Stomach (tissue), 9 donors: ENCODE results near the gene NFIX. TPM values are rescaled to one million over a fixed set of nuclear protein-coding genes. Genes with fewer than 3 reads are reported as not detected.
"Not testable (repeated sequence)": the region's sequence is repeated elsewhere in the genome, so short reads cannot be mapped to it uniquely, and the experiment has no call there.

Source experiments
- DNase-seq, 2 donors: peaks; one replicate each; pipeline versions ENCODE4 v3.0.0 to v3.0.0-alpha.2; 2013 to 2019
- H3K27ac ChIP-seq, 5 donors: fragments of 200-600 bp in 4 of 5; sonication (generic) in 4 of 5; one replicate each; pipeline ENCODE4 v1.5.1; 2013 to 2019; ENCODE audit warnings: mild to moderate bottlenecking in 1 of 5, moderate library complexity in 1 of 5
- H3K27me3 ChIP-seq, 3 donors: fragments of 200-600 bp; sonication (generic); one replicate each; pipeline ENCODE4 v1.5.1; 2017 to 2019; ENCODE audit warnings: mixed run types in 1 of 3
- H3K36me3 ChIP-seq, 4 donors: fragments of 200-600 bp; sonication (generic); 1 replicate in 3 of 4; 2 replicates in 1 of 4; pipeline ENCODE4 v1.5.1; 2016 to 2019
- H3K4me1 ChIP-seq, 4 donors: fragments of 200-600 bp; sonication (generic); one replicate each; pipeline ENCODE4 v1.5.1; 2016 to 2019
- H3K4me3 ChIP-seq, 4 donors: fragments of 200-600 bp; sonication (generic) in 3 of 4; one replicate each; pipeline ENCODE4 v1.5.1; 2016 to 2019; ENCODE audit warnings: mild to moderate bottlenecking in 1 of 4
- H3K9me3 ChIP-seq, 4 donors: fragments of 200-600 bp; sonication (generic); one replicate each; pipeline ENCODE4 v1.5.1; 2016 to 2019
- EP300 ChIP-seq: sonication (generic); formaldehyde crosslinking; IDR thresholded peaks from one replicate; pipeline ENCODE4 v1.6.1; 2017; ENCODE audit warnings: antibody characterized with exemption
- POLR2A ChIP-seq, 4 donors: fragments of 450-650 bp; IDR thresholded peaks; one replicate each; pipeline ENCODE4 v1.6.1; 2016; ENCODE audit warnings: antibody characterized with exemption in 4 of 4, control low read depth in 2 of 4, mild to moderate bottlenecking in 1 of 4, moderate library complexity in 1 of 4
- POLR2AphosphoS5 ChIP-seq, 3 donors: sonication (generic); formaldehyde crosslinking; IDR thresholded peaks; one replicate each; pipeline ENCODE4 v1.6.1; 2016; ENCODE audit warnings: antibody characterized with exemption in 3 of 3
- WGBS, 5 donors: extraction: QIAGEN DNeasy Blood & Tissue Kit in 3 of 5; methylation state at CpG; one replicate each; pipeline versions ENCODE4 v1.1.5 to v1.1.7; 2013 to 2018; 5-methylcytosine and 5-hydroxymethylcytosine counted together
- intact Hi-C: fragments of 100-400 bp; cut with DNase I; formaldehyde crosslinking; loops from one replicate; pipeline ENCODE4 v1.15.1; 2023; ENCODE audit warnings: low total_unique reads
- polyA plus RNA-seq, 3 donors: library from polyadenylated mRNA; stranded (reverse); fragments of 200-250 nt; gene quantifications; one replicate each; pipeline ENCODE4 v1.2.3, GENCODE V29; 2013
- total RNA-seq, 5 donors: library from RNA; depleted of rRNA; stranded (reverse); fragments of >200 nt; gene quantifications; one replicate each; pipeline versions ENCODE4 v1.1.0 to v1.2.3, GENCODE V29; 2014 to 2016
- TF ChIP-seq, protein P1 (sequence below), 7 experiments: fragments of 450-650 bp in 4 of 7; fragments of 200-600 bp in 3 of 7; sonication (generic) in 3 of 7; IDR thresholded peaks; one replicate each; pipeline ENCODE4 v1.5.1; 2016 to 2019; ENCODE audit warnings: antibody characterized with exemption in 7 of 7, control low read depth in 2 of 7, mild to moderate bottlenecking in 1 of 7
- donor health status: healthy with polysubstance abuse.
- donor health status: Bipolar disorder and iron deficiency.
- donor health status: healthy.

The NFIX gene
- total and polyA plus RNA-seq, 8 donors: 11.5 to 183 (median 37.6) TPM

DNA sequence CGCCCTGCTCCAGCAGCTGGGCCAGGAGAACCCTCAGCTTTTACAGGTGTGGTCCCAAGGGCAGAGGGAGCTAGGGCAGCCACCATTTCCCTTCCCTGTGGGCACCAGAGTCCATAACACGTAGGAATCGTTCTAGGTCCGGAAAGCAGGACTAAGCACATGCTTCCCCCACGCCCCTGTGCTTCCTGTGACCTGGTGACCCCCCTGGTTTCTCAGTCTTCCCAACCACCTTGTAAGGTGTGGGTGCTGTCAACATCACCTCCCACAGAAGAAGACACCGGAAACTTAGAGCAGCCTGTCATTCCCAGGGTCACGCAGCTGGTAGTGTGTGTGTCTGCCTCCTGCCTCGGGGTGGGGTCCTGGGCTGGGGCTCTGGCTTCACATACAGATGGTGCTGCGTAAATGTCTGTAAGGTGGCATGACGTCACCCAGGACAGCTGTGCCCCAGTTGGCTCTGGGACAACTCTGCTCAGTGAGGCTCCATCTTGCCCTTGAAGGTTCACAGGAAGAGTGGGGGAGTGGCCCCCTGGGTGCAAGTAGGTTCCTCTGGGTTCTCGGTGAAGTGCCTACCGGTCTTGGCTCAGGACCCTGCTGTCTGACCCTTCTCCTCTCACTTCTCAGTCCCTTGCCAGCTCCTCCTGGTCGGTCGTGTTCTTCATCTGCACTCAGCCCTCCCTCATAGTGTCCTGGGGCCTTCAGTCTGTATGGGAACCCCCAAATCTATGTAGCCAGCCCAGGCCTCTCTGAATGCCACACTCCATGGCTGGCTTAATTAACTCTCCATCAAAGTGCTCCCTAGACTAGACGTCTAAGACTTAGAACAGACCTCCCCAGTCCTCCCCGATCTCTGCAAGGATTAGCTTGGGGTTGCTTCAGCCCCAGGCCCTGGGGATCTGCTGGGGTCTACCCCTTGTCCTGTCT is 45.7 kb upstream of the NFIX start:
- WGBS, 5 donors: 81 to 88% (median 83%) methylated on average over 16 of the region's 16 CpGs
- H3K4me3 ChIP-seq: no peak overlapping the region
- TF ChIP-seq, protein P1, sequence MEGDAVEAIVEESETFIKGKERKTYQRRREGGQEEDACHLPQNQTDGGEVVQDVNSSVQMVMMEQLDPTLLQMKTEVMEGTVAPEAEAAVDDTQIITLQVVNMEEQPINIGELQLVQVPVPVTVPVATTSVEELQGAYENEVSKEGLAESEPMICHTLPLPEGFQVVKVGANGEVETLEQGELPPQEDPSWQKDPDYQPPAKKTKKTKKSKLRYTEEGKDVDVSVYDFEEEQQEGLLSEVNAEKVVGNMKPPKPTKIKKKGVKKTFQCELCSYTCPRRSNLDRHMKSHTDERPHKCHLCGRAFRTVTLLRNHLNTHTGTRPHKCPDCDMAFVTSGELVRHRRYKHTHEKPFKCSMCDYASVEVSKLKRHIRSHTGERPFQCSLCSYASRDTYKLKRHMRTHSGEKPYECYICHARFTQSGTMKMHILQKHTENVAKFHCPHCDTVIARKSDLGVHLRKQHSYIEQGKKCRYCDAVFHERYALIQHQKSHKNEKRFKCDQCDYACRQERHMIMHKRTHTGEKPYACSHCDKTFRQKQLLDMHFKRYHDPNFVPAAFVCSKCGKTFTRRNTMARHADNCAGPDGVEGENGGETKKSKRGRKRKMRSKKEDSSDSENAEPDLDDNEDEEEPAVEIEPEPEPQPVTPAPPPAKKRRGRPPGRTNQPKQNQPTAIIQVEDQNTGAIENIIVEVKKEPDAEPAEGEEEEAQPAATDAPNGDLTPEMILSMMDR (IDR thresholded peaks at IDR 0.05): no peak
- TF ChIP-seq POLR2AphosphoS5 (IDR thresholded peaks at IDR 0.05) (no peak), POLR2A (IDR thresholded peaks at IDR 0.05) (no peak), EP300 (no peak)
- peaks cover 63 to 78% (median 76%) of the 10 kb centered on the region in 4 donors for H3K36me3 ChIP-seq
- intact Hi-C loops: no loop called here
- DNase-seq: no peak
- no peaks in the 10 kb centered on the region for H3K27me3 ChIP-seq
- peaks cover 39 to 60% (median 50%) of the 10 kb centered on the region in 4 donors for H3K4me1 ChIP-seq
- H3K27ac ChIP-seq: no peak overlapping the region
- no peaks in the 10 kb centered on the region for H3K9me3 ChIP-seq

DNA sequence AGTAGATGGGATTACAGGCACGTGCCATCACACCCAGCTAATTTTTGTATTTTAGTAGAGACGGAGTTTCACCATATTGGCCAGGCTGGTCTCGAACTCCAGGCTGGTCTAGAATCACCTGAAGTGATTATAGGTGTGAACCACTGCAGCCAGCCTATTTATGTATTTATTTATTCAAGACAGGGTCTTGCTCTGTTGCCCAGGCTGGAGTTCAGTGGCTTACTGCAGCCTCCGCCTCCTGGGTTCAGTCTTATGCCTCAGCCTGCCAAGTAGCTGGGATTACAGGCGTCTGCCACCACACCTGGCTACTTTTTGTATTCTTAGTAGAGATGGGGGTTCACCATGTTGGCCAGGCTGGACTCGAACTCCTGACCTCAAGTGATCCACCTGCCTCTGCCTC is 43.2 kb upstream of the NFIX start:
- 87 to 93% (median 90%) methylated on average over 6 of the region's 6 CpGs for WGBS, 5 donors
- DNase-seq, H3K4me3 ChIP-seq, H3K9me3 ChIP-seq, intact Hi-C loops, H3K27me3 ChIP-seq: not testable (repeated sequence)
- Histone ChIP-seq H3K27ac (peak overlapping the region in 3 of 5 donors; percentile 57 to 94 (median 69)), H3K4me1 (peaks cover 47 to 64% (median 53%) of the 10 kb centered on the region in 4 donors), H3K36me3 (peaks cover 59 to 81% (median 78%) of the 10 kb centered on the region in 4 donors)

DNA sequence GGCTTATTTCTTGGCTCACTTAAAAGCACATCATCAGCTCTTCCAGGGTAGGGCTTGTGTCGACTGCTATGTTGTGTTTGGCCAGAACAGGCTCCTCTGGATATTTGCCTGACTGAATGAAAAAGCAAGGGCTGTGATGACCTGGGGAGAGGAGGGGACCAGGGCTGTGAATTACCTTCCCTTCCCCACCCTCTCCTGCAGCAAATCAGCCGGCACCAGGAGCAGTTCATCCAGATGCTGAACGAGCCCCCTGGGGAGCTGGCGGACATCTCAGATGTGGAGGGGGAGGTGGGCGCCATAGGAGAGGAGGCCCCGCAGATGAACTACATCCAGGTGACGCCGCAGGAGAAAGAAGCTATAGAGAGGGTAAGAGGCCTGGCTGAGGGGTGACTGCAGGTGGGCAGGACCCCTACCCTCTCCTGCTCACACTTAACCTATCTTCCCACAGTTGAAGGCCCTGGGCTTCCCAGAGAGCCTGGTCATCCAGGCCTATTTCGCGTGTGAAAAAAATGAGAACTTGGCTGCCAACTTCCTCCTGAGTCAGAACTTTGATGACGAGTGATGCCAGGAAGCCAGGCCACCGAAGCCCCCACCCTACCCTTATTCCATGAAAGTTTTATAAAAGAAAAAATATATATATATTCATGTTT is 42.7 kb upstream of the NFIX start:
- no peaks in the 10 kb centered on the region for H3K27me3 ChIP-seq
- H3K4me1 ChIP-seq: peaks cover 41 to 62% (median 52%) of the 10 kb centered on the region in 4 donors
- H3K27ac ChIP-seq: peak overlapping the region; percentile 22 to 94 (median 57)
- no peaks in the 10 kb centered on the region for H3K9me3 ChIP-seq
- peaks cover 56 to 80% (median 76%) of the 10 kb centered on the region in 4 donors for H3K36me3 ChIP-seq
- intact Hi-C loops: no loop called here
- no peak overlapping the region for H3K4me3 ChIP-seq
- 58 to 69% (median 60%) methylated on average over 12 of the region's 12 CpGs for WGBS, 5 donors
- no peak for DNase-seq
- TF ChIP-seq POLR2A (IDR thresholded peaks at IDR 0.05) (no peak), POLR2AphosphoS5 (IDR thresholded peaks at IDR 0.05) (no peak), EP300 (no peak)
- TF ChIP-seq, protein P1 (IDR thresholded peaks at IDR 0.05): no peak

DNA sequence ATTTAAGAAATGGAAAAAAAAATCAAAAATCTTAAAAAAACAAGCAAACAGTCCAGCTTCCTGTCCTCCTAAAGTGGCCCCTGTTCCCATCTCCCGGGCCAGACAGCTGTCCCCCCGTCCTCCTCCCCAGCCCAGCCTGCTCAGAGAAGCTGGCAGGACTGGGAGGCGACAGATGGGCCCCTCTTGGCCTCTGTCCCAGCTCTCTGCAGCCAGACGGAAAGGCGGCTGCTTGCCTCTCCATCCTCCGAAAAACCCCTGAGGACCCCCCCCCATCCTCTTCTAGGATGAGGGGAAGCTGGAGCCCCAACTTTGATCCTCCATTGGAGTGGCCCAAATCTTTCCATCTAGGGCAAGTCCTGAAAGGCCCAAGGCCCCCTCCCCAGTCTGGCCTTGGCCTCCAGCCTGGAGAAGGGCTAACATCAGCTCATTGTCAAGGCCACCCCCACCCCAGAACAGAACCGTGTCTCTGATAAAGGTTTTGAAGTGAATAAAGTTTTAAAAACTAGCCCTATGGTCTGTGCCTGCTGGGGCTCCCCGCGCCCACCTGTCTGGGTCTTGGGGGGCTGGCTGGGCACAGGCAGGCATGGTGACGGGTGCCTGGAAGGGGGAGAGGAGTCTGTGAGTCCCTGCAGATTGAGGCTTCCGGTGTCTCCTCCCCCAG is 42.0 kb upstream of the NFIX start:
- intact Hi-C loops: no loop called here
- peak in 1 of 2 donors; percentile 78 for DNase-seq
- H3K27ac ChIP-seq: peak overlapping the region in 4 of 5 donors; percentile 56 to 94 (median 63)
- TF ChIP-seq EP300: no peak
- 50 to 61% (median 53%) methylated on average over 11 of the region's 11 CpGs for WGBS, 5 donors
- H3K4me1 ChIP-seq: peaks cover 34 to 59% (median 48%) of the 10 kb centered on the region in 4 donors
- peaks cover 50 to 73% (median 70%) of the 10 kb centered on the region in 4 donors for H3K36me3 ChIP-seq
- no peaks in the 10 kb centered on the region for H3K27me3 ChIP-seq
- H3K4me3 ChIP-seq: no peak overlapping the region
- no peaks in the 10 kb centered on the region for H3K9me3 ChIP-seq
